ENCODE results near the gene RAB14. TPM values are rescaled to one million over a fixed set of nuclear protein-coding genes. Genes with fewer than 3 reads are reported as not detected.
"Not testable (repeated sequence)": the region's sequence is repeated elsewhere in the genome, so short reads cannot be mapped to it uniquely, and the experiment has no call there.

RAB14 gene
- total RNA-seq, 1 donor from 2014 or later = 25.1 TPM

DNA sequence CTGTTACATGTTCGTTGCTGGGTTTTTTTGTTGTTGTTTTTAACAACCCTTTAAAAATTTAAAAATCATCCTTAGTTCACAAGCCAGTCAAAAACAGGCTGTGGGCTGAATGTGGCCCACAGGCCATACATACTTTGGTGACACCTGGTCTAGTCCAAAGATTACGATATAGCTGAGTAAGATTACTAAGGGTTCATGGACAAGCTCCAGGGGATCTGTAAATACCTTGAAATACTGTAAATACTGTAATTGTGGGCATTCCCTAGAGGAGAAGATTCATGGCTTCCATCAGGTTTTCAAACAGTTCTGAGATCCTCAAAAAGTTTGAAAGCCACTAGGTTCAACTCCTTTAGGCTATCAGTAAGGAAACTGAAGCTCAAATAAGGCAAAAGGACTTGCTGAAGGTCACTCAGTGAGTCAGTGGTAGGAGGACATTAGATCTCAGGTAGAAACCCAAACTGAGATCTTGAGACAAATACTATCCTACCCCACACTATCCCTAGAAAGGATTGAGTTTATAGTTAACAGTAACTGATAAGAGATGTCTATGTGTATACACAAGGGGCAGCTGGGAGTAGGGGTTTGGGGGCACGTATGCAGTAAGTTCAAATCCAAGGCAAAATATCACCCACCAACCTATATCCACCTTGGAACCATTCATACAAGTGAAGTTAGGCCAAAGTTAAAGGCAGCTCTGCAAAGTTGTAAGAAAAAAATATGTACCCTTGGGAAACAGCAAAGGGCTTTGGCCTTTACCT lies 17.8 kb downstream of the RAB14 start:
- peaks cover 0 to 2% (median 0%) of the 10 kb centered on the region in 3 donors for H3K4me1 ChIP-seq (ENCODE audit: control insufficient read depth in 3 of 3, insufficient read depth in 3 of 3, low read length in 3 of 3)
- H3K4me3 ChIP-seq (ENCODE audit: low read length in 3 of 3) = no peak overlapping the region
- H3K9me3 ChIP-seq (ENCODE audit: control insufficient read depth in 3 of 3, low read length in 3 of 3) = no peaks in the 10 kb centered on the region
- H3K27me3 ChIP-seq (ENCODE audit: control insufficient read depth in 3 of 3, insufficient read depth in 3 of 3, low read length in 3 of 3) = no peaks in the 10 kb centered on the region
- H3K9ac ChIP-seq (ENCODE audit: low read depth in 1 of 3, low read length in 3 of 3) = no peak overlapping the region
- no peak overlapping the region for H3K27ac ChIP-seq (ENCODE audit: low read depth, low read length)
- peaks cover 9 to 28% (median 25%) of the 10 kb centered on the region in 3 donors for H3K36me3 ChIP-seq (ENCODE audit: control insufficient read depth in 3 of 3, insufficient read depth in 3 of 3, low read length in 3 of 3)

DNA sequence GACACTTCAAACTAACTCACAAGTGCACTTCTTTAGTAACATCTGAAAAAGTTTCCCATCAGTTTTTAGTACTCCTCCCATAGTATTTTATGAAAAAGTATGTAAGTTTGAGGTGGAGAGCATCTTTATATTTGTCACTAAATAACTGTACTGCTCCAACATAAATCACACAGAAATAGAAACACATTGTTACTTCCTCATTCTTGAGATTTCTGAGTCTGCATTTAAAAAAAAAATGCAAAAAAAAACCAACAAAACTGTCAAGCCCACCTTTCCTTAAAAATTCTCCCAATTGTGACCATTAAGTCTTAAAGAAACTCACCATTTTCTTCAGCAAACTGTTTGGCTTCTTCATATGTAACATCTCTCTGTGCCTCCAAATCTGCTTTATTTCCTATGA lies 18.7 kb downstream of the RAB14 start:
- peaks cover 9 to 31% (median 28%) of the 10 kb centered on the region in 3 donors for H3K36me3 ChIP-seq (ENCODE audit: control insufficient read depth in 3 of 3, insufficient read depth in 3 of 3, low read length in 3 of 3)
- peaks cover 0 to 2% (median 0%) of the 10 kb centered on the region in 3 donors for H3K4me1 ChIP-seq (ENCODE audit: control insufficient read depth in 3 of 3, insufficient read depth in 3 of 3, low read length in 3 of 3)
- H3K27me3 ChIP-seq (ENCODE audit: control insufficient read depth in 3 of 3, insufficient read depth in 3 of 3, low read length in 3 of 3) = no peaks in the 10 kb centered on the region
- H3K9ac ChIP-seq (ENCODE audit: low read depth in 1 of 3, low read length in 3 of 3) = no peak overlapping the region
- H3K4me3 ChIP-seq (ENCODE audit: low read length in 3 of 3) = no peak overlapping the region
- H3K27ac ChIP-seq (ENCODE audit: low read depth, low read length) = no peak overlapping the region
- no peaks in the 10 kb centered on the region for H3K9me3 ChIP-seq (ENCODE audit: control insufficient read depth in 3 of 3, low read length in 3 of 3)

DNA sequence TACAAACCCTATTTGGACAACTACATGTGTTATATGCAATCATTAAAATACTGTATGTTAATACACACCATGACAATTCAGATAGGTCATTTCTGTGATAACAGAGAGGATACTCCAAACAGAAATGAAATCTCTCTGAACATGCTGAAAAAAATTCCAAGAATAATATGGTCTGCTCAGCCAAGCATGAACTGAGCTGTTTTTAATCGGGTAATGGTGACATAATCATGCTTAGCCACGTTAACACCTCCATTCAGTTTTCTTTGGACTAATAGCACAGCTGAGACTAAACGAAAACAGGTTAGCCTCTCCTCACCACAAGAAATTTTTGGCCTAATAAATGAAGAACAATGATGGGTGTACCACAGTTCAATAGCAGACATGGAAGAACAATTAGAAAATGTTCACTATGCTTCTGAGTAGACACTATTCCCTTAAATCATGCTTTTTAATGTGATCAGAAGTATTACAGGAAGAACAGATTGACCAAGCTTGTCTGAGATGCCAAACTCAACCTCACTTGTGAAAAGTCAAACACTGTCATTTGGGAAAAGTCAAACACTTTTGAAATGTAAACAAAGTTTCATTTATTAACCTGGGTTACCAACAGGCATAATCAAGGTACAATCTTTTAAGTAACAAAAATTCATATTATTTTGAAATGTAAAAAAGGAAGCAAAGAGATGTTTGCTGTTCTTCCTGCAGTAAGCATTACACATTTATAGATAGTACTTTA lies 19.4 kb downstream of the RAB14 start:
- Histone ChIP-seq H3K9me3 (ENCODE audit: control insufficient read depth in 3 of 3, low read length in 3 of 3) (no peaks in the 10 kb centered on the region), H3K4me3 (ENCODE audit: low read length in 3 of 3) (no peak overlapping the region), H3K27ac (ENCODE audit: low read depth, low read length) (no peak overlapping the region), H3K9ac (ENCODE audit: low read depth in 1 of 3, low read length in 3 of 3) (no peak overlapping the region), H3K36me3 (ENCODE audit: control insufficient read depth in 3 of 3, insufficient read depth in 3 of 3, low read length in 3 of 3) (peaks cover 9 to 31% (median 28%) of the 10 kb centered on the region in 3 donors), H3K4me1 (ENCODE audit: control insufficient read depth in 3 of 3, insufficient read depth in 3 of 3, low read length in 3 of 3) (peaks cover 0 to 2% (median 0%) of the 10 kb centered on the region in 3 donors), H3K27me3 (ENCODE audit: control insufficient read depth in 3 of 3, insufficient read depth in 3 of 3, low read length in 3 of 3) (no peaks in the 10 kb centered on the region)

DNA sequence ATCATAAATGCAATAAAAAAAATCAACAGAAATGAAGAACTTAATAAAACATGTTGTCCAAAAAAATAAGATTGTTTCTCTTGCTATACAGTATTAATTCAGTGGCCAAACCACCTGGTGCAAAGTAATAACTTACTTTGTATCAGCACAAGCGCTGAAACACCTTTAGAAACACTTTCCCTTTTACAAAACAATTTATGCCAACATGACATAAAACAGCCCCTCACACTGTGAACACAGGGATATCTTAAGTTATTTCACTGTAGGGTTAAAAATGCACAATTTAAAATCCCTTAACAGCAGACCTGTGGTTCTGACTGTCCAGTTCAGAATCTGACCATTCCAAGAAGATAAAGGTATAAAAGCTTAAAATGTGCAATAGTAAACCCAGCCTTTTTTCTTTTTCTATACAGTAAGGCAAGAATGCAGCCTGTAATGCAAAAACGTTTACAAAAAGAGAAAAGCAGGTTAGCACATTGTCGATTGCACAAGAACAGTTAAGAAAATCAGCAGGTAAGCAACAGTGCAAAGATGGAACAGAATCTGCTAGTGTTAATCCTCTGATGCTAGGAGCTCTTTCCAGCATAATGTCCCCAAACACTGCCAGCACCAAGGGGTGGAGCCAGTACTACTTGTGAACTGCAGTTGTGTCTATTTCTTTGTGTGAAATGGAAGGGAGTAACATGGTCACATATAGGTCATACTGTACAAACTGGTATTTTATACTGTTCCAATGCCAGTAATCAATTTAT lies 21.6 kb downstream of the RAB14 start:
- Histone ChIP-seq H3K4me3 (ENCODE audit: low read length in 3 of 3) (no peak overlapping the region), H3K9me3 (ENCODE audit: control insufficient read depth in 3 of 3, low read length in 3 of 3) (no peaks in the 10 kb centered on the region), H3K27ac (ENCODE audit: low read depth, low read length) (no peak overlapping the region), H3K9ac (ENCODE audit: low read depth in 1 of 3, low read length in 3 of 3) (no peak overlapping the region), H3K4me1 (ENCODE audit: control insufficient read depth in 3 of 3, insufficient read depth in 3 of 3, low read length in 3 of 3) (peaks cover 0 to 2% (median 0%) of the 10 kb centered on the region in 3 donors), H3K27me3 (ENCODE audit: control insufficient read depth in 3 of 3, insufficient read depth in 3 of 3, low read length in 3 of 3) (no peaks in the 10 kb centered on the region), H3K36me3 (ENCODE audit: control insufficient read depth in 3 of 3, insufficient read depth in 3 of 3, low read length in 3 of 3) (peaks cover 5 to 24% (median 21%) of the 10 kb centered on the region in 3 donors)

DNA sequence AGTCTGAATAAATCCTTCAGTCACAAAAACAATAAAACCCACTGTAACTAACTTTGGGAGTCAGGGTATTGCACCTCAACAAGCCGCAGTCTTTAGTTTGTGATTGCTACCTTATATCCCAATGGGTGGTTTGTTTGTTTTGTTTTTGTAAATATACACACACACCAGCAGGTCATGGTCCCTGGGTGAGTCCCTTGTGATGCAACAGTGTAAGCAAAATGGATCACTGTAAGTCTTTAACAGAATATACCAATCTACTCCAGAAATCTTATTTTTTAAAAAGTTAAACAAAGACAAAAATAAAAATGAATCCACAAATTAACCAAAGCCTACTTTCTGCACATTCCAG lies 22.3 kb downstream of the RAB14 start:
- not testable (repeated sequence) for H3K9ac ChIP-seq (ENCODE audit: low read depth in 1 of 3, low read length in 3 of 3); H3K4me1 ChIP-seq (ENCODE audit: control insufficient read depth in 3 of 3, insufficient read depth in 3 of 3, low read length in 3 of 3); H3K9me3 ChIP-seq (ENCODE audit: control insufficient read depth in 3 of 3, low read length in 3 of 3); H3K27me3 ChIP-seq (ENCODE audit: control insufficient read depth in 3 of 3, insufficient read depth in 3 of 3, low read length in 3 of 3); H3K27ac ChIP-seq (ENCODE audit: low read depth, low read length); H3K4me3 ChIP-seq (ENCODE audit: low read length in 3 of 3)
- peaks cover 5 to 24% (median 21%) of the 10 kb centered on the region in 3 donors for H3K36me3 ChIP-seq (ENCODE audit: control insufficient read depth in 3 of 3, insufficient read depth in 3 of 3, low read length in 3 of 3)

DNA sequence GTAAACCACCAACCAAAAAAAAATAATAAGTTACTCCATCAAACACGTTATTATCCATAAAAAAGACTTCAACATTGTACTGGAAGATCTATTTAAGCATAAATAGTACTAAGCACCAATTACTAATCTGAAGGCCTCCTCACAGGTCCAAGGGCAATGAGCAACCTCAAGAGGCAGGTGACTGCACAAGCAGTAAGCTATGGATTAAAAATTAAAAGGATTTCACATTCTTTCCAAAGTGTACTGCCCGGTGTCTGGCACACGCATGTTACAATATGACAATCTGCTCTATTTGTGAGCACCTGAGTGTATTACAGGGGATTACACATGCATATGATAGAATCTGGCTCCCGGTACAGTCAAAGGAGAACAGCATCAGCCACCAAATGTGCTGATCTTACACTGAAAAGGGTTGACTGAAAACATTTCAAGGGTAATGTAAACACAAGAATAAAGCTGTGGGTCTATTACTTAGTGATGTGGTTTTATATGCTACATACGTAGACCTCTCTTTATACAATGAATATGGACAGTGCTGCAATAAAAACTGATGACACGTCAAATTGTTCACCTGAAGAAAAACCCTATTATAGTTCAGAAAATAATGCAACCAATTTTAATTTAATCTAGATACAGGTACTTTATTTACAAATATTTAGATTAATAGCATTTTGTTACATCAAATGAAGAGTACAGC lies 22.8 kb downstream of the RAB14 start:
- Histone ChIP-seq H3K4me1 (ENCODE audit: control insufficient read depth in 3 of 3, insufficient read depth in 3 of 3, low read length in 3 of 3) (peaks cover 0 to under 1% (median 0%) of the 10 kb centered on the region in 3 donors), H3K36me3 (ENCODE audit: control insufficient read depth in 3 of 3, insufficient read depth in 3 of 3, low read length in 3 of 3) (peaks cover 5 to 27% (median 21%) of the 10 kb centered on the region in 3 donors)

DNA sequence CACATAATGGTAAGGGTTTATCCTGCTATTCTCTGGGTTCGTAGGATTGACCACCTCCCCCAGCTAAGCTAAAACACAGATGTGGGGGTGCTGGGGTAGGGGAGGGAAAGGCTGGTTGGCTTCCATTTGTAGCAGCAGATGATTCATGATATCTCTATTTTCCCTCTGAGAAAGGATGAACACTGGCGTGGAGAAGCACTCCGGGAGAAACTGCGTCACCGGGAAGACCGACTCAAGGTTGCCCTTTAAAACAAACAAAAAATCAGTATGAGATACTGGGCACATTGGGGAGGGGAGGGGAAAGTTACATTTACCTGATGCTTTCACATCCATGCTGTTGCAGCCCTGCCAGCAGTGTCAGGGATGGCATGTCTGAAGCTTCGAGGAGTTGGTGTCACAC lies 28.2 kb downstream of the RAB14 start:
- H3K4me1 ChIP-seq (ENCODE audit: control insufficient read depth in 3 of 3, insufficient read depth in 3 of 3, low read length in 3 of 3) = peaks cover 0 to 4% (median 0%) of the 10 kb centered on the region in 3 donors
- H3K9ac ChIP-seq (ENCODE audit: low read depth in 1 of 3, low read length in 3 of 3) = no peak overlapping the region
- no peaks in the 10 kb centered on the region for H3K27me3 ChIP-seq (ENCODE audit: control insufficient read depth in 3 of 3, insufficient read depth in 3 of 3, low read length in 3 of 3)
- H3K4me3 ChIP-seq (ENCODE audit: low read length in 3 of 3) = no peak overlapping the region
- H3K9me3 ChIP-seq (ENCODE audit: control insufficient read depth in 3 of 3, low read length in 3 of 3) = no peaks in the 10 kb centered on the region
- peaks cover 9 to 33% (median 30%) of the 10 kb centered on the region in 3 donors for H3K36me3 ChIP-seq (ENCODE audit: control insufficient read depth in 3 of 3, insufficient read depth in 3 of 3, low read length in 3 of 3)
- H3K27ac ChIP-seq (ENCODE audit: low read depth, low read length) = no peak overlapping the region

More for the DNA sequence above, 22.8 kb downstream of the RAB14 start:
- Histone ChIP-seq H3K9me3 (ENCODE audit: control insufficient read depth in 3 of 3, low read length in 3 of 3) (no peaks in the 10 kb centered on the region), H3K4me3 (ENCODE audit: low read length in 3 of 3) (no peak overlapping the region), H3K27ac (ENCODE audit: low read depth, low read length) (no peak overlapping the region), H3K9ac (ENCODE audit: low read depth in 1 of 3, low read length in 3 of 3) (no peak overlapping the region), H3K27me3 (ENCODE audit: control insufficient read depth in 3 of 3, insufficient read depth in 3 of 3, low read length in 3 of 3) (no peaks in the 10 kb centered on the region)

DNA sequence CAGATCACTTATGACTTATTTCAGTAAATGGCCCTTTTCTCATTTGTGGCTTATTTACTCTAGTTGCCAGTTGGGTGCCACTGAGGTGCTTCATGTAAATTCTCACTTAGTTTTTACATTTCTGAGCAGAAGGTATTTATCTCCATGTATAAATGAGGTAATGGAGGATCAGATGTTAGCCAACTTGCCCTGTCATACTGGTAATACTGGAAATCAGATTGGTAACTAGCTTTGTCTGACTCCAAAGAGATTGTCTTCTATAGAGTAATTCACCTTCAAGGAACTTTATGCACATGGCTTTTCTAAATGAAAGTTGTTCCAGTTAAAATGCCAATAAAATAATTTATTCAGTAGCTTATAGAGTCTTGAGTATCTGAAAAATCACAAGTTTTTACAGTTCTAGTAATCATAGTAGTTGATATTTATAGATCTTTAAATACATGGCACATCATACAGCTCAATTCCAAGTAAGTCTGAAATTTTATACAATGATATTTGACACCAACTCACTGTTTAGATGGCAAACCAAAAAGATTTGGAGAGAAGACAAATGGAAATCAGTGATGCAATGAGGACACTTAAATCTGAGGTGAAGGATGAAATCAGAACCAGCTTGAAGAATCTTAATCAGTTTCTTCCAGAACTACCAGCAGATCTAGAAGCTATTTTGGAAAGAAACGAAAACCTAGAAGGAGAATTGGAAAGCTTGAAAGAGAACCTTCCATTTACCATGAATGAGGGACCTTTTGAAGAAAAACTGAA lies 28.8 kb downstream of the RAB14 start:
- Histone ChIP-seq H3K36me3 (ENCODE audit: control insufficient read depth in 3 of 3, insufficient read depth in 3 of 3, low read length in 3 of 3) (peaks cover 12 to 33% (median 30%) of the 10 kb centered on the region in 3 donors), H3K9ac (ENCODE audit: low read depth in 1 of 3, low read length in 3 of 3) (no peak overlapping the region), H3K27ac (ENCODE audit: low read depth, low read length) (no peak overlapping the region), H3K9me3 (ENCODE audit: control insufficient read depth in 3 of 3, low read length in 3 of 3) (no peaks in the 10 kb centered on the region), H3K4me3 (ENCODE audit: low read length in 3 of 3) (no peak overlapping the region), H3K27me3 (ENCODE audit: control insufficient read depth in 3 of 3, insufficient read depth in 3 of 3, low read length in 3 of 3) (no peaks in the 10 kb centered on the region), H3K4me1 (ENCODE audit: control insufficient read depth in 3 of 3, insufficient read depth in 3 of 3, low read length in 3 of 3) (peaks cover 0 to 4% (median 0%) of the 10 kb centered on the region in 3 donors)

DNA sequence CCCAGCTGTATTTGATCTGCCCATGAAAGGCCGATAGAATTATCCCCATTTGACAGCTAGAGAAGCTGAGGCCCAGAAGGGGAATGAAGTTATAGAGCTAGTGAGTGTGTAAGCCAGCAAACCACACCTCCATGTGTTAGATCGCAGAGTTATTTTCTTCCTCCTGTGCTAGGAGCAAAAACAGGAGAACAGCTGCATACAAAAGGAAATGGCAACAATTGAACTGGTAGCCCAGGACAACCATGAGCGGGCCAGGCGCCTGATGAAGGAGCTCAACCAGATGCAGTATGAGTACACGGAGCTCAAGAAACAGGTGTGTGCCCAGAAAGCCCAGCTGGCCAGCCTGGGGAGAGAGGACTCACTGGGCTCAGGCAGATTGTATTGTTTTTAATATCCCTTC lies 30.4 kb downstream of the RAB14 start:
- H3K4me1 ChIP-seq (ENCODE audit: control insufficient read depth in 3 of 3, insufficient read depth in 3 of 3, low read length in 3 of 3) = peaks cover 0 to 4% (median 0%) of the 10 kb centered on the region in 3 donors

More for the DNA sequence above, 30.4 kb downstream of the RAB14 start:
- Histone ChIP-seq H3K9me3 (ENCODE audit: control insufficient read depth in 3 of 3, low read length in 3 of 3) (no peaks in the 10 kb centered on the region), H3K9ac (ENCODE audit: low read depth in 1 of 3, low read length in 3 of 3) (no peak overlapping the region), H3K36me3 (ENCODE audit: control insufficient read depth in 3 of 3, insufficient read depth in 3 of 3, low read length in 3 of 3) (peaks cover 12 to 37% (median 30%) of the 10 kb centered on the region in 3 donors), H3K27ac (ENCODE audit: low read depth, low read length) (no peak overlapping the region), H3K4me3 (ENCODE audit: low read length in 3 of 3) (no peak overlapping the region), H3K27me3 (ENCODE audit: control insufficient read depth in 3 of 3, insufficient read depth in 3 of 3, low read length in 3 of 3) (no peaks in the 10 kb centered on the region)

All from skeletal muscle tissue (tissue), 4 donors.